Hepatocyte (in vitro differentiated cells): ENCODE data around the gene NRL. TPM values are rescaled to one million over a fixed set of nuclear protein-coding genes. Genes with fewer than 3 reads are reported as not detected.

ENCODE experiments used
- DNase-seq: peaks from one replicate; pipeline ENCODE4 v3.0.0-alpha.2; 2016; ENCODE audit warnings: low spot score
- H2AFZ ChIP-seq: fragments of 200-600 bp; sonication (generic); 2 replicates; pipeline ENCODE4 v1.6.0; 2016; ENCODE audit warnings: antibody characterized with exemption, mild to moderate bottlenecking
- H3K27ac ChIP-seq: fragments of 200-600 bp; sonication (generic); 2 replicates; pipeline ENCODE4 v1.5.1; 2016; ENCODE audit warnings: mild to moderate bottlenecking
- H3K27me3 ChIP-seq: fragments of 200-600 bp; sonication (generic); 2 replicates; pipeline ENCODE4 v1.6.1; 2016
- H3K36me3 ChIP-seq: fragments of 200-600 bp; sonication (generic); replicated peaks from 2 replicates; pipeline ENCODE4 v1.5.1; 2016; ENCODE audit warnings: low read depth; ENCODE audit not compliant: insufficient read depth
- H3K4me1 ChIP-seq: fragments of 200-600 bp; sonication (generic); 2 replicates; pipeline ENCODE4 v1.5.1; 2016; ENCODE audit warnings: mild to moderate bottlenecking, moderate library complexity; ENCODE audit not compliant: insufficient read depth
- H3K4me2 ChIP-seq: fragments of 200-600 bp; sonication (generic); 2 replicates; pipeline ENCODE4 v1.6.0; 2016
- H3K4me3 ChIP-seq: fragments of 200-600 bp; sonication (generic); 2 replicates; pipeline ENCODE4 v1.5.1; 2016; ENCODE audit warnings: mild to moderate bottlenecking
- H3K79me2 ChIP-seq: fragments of 200-600 bp; sonication (generic); 2 replicates; pipeline ENCODE4 v1.6.0; 2017; ENCODE audit warnings: mild to moderate bottlenecking
- H3K9me2 ChIP-seq: fragments of 200-600 bp; sonication (generic); replicated peaks from 2 replicates; pipeline ENCODE4 v1.6.0; 2017; ENCODE audit warnings: mild to moderate bottlenecking; ENCODE audit not compliant: insufficient read depth
- H3K9me3 ChIP-seq: fragments of 200-600 bp; sonication (generic); 2 replicates; pipeline ENCODE4 v1.5.1; 2016; ENCODE audit warnings: low read depth, mild to moderate bottlenecking
- H4K20me1 ChIP-seq: fragments of 200-600 bp; sonication (generic); 2 replicates; pipeline ENCODE4 v1.6.0; 2016; ENCODE audit warnings: mild to moderate bottlenecking; ENCODE audit not compliant: insufficient read depth, poor library complexity, severe bottlenecking
- CTCF ChIP-seq: fragments of 200-600 bp; sonication (generic); IDR thresholded peaks from 2 replicates; pipeline ENCODE4 v1.5.1; 2016; ENCODE audit warnings: antibody characterized with exemption, mild to moderate bottlenecking; ENCODE audit not compliant: poor library complexity
- EZH2 ChIP-seq: fragments of 200-600 bp; sonication (generic); IDR thresholded peaks from 2 replicates; pipeline ENCODE4 v1.6.1; 2016; ENCODE audit warnings: antibody characterized with exemption, mild to moderate bottlenecking, borderline replicate concordance
- EZH2phosphoT487 ChIP-seq: fragments of 200-600 bp; sonication (generic); IDR thresholded peaks from one replicate; pipeline ENCODE4 v1.6.1; 2018; ENCODE audit warnings: antibody characterized with exemption, mild to moderate bottlenecking, low read depth, moderate library complexity; ENCODE audit not compliant: unreplicated experiment, severe bottlenecking
- WGBS: methylation state at CpG from one replicate; pipeline ENCODE4 v1.1.6; 2016; ENCODE audit warnings: low lambda C conversion rate; ENCODE audit errors: missing lambda C conversion rate; 5-methylcytosine and 5-hydroxymethylcytosine counted together
- polyA plus RNA-seq: library from polyadenylated mRNA; unstranded; fragments of >200 nt; fragmentation: Nextera tagmentation; extraction: Ambion mirVana; gene quantifications from 2 replicates; pipeline ENCODE4 v1.2.1, GENCODE V29; 2016
- total RNA-seq: library from RNA; depleted of rRNA; stranded (reverse); fragments of >200 nt; gene quantifications from 2 replicates; pipeline ENCODE4 v1.2.3, GENCODE V29; 2014

Gene NRL
- total and polyA plus RNA-seq, 2 experiments from 2014 or later = 1.2 to 2.4 TPM

GRCh38 chr14:24058951-24059475, 55.7 kb downstream of the NRL start:
- WGBS = 89% methylated on average over 9 of the region's 10 CpGs
- Histone ChIP-seq H3K9me3 (no peaks in the 10 kb centered on the region), H3K27me3 (no peaks in the 10 kb centered on the region), H3K4me1 (no peaks in the 10 kb centered on the region), H3K4me3 (no peak overlapping the region), H3K4me2 (no peak overlapping the region), H3K79me2 (no peaks in the 10 kb centered on the region), H3K36me3 (no peaks in the 10 kb centered on the region), H3K27ac (no peak overlapping the region), H3K9me2 (no peaks in the 10 kb centered on the region), H2AFZ (no peak overlapping the region), H4K20me1 (no peaks in the 10 kb centered on the region)
- no peak for DNase-seq
- TF ChIP-seq EZH2 = no peak
- TF ChIP-seq EZH2phosphoT487 = no peak
- no peak for TF ChIP-seq CTCF

GRCh38 chr14:24058260-24058950, 56.3 kb downstream of the NRL start:
- Histone ChIP-seq H2AFZ (no peak overlapping the region), H3K9me3 (no peaks in the 10 kb centered on the region), H3K79me2 (no peaks in the 10 kb centered on the region), H3K4me3 (no peak overlapping the region), H3K36me3 (no peaks in the 10 kb centered on the region), H3K4me2 (no peak overlapping the region), H4K20me1 (no peaks in the 10 kb centered on the region), H3K4me1 (no peaks in the 10 kb centered on the region), H3K27ac (no peak overlapping the region), H3K27me3 (peaks cover 3% of the 10 kb centered on the region), H3K9me2 (no peaks in the 10 kb centered on the region)
- 72% methylated on average over 7 of the region's 7 CpGs for WGBS
- peak; percentile 79 for DNase-seq
- TF ChIP-seq CTCF (peak; percentile 66), EZH2 (no peak), EZH2phosphoT487 (no peak)

- H3K4me3 ChIP-seq = no peak overlapping the region
- no peaks in the 10 kb centered on the region for H3K9me2 ChIP-seq
- no peaks in the 10 kb centered on the region for H3K79me2 ChIP-seq
- H3K9me3 ChIP-seq = no peaks in the 10 kb centered on the region
- no peak for DNase-seq
- no peak overlapping the region for H3K4me2 ChIP-seq
- no peak overlapping the region for H2AFZ ChIP-seq
- no peaks in the 10 kb centered on the region for H3K36me3 ChIP-seq
- TF ChIP-seq CTCF (no peak), EZH2phosphoT487 (no peak), EZH2 (no peak)
- H4K20me1 ChIP-seq = no peaks in the 10 kb centered on the region
- H3K27me3 ChIP-seq = peaks cover 7% of the 10 kb centered on the region
- H3K4me1 ChIP-seq = no peaks in the 10 kb centered on the region
- 88% methylated on average over 8 of the region's 14 CpGs for WGBS
- H3K27ac ChIP-seq = no peak overlapping the region
Observed at GRCh38 chr14:24057867-24058259, 56.9 kb downstream of the NRL start.
